Activated CD4-positive, alpha-beta T cell treated with anti-CD3 and anti-CD28 coated beads for 48 hours (primary cell): Measurements from ENCODE around the gene RCSD1.
"Not testable (repeated sequence)": the region's sequence is repeated elsewhere in the genome, so short reads cannot be mapped to it uniquely, and the experiment has no call there.

Experiments
- DNase-seq: peaks from one replicate; pipeline ENCODE4 v3.0.0-alpha.2; 2020

Gene RCSD1

DNA sequence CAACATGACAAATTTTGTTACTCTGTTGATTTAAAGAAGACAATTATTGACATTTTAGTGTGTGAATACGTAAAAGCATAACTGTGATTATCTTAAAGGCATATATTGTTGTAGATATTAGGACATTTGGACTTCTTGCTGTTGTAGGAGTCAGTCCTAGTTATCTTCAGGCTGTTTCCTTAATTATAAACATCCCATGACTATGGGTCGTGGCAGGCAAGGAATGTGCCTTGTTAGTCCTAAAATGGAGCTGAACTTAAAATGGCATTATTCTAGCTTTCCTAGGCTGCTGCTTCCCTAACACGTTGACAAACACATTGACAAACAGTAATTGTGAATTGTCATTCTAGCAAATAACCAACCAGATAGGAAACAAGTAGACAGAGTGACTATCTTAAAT lies 87.3 kb downstream of the RCSD1 start:
- DNase-seq: no peak

DNA sequence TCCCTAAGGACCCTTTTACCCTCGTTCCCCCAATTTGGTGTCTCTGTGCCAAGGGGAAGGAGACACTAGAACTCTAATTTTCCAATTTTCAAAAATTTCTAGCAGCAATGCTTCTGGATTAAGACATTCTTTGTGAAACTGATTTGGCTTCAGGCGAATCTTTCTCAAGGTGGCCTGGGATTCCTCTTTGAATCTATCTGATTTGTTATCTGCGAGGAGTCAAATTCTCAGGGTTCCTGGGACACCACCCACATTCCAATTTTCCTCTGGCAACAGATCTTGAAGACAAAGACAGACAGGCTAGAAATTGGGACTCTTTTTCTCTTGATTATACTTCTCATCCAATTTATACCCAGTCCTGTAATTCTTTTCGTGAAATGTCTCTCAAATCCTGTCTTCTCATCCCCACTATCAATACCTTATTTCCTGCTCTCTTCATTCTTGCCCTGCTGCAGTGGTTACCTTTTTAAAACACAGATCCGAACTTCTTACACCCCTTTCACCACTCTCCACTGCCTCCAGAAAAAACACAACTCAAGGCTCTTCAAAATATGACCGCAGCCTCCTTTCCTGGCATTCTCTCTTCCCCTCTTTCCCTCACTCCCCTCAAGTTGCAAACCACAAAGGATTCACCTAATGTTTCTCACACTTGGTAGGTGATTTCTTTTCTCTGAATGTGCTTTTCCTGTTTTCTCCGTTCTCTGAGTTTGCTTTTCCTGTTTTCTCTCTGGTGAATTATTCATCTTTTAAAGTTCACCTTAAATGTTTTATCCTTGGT lies 89.1 kb downstream of the RCSD1 start:
- no peak for DNase-seq

DNA sequence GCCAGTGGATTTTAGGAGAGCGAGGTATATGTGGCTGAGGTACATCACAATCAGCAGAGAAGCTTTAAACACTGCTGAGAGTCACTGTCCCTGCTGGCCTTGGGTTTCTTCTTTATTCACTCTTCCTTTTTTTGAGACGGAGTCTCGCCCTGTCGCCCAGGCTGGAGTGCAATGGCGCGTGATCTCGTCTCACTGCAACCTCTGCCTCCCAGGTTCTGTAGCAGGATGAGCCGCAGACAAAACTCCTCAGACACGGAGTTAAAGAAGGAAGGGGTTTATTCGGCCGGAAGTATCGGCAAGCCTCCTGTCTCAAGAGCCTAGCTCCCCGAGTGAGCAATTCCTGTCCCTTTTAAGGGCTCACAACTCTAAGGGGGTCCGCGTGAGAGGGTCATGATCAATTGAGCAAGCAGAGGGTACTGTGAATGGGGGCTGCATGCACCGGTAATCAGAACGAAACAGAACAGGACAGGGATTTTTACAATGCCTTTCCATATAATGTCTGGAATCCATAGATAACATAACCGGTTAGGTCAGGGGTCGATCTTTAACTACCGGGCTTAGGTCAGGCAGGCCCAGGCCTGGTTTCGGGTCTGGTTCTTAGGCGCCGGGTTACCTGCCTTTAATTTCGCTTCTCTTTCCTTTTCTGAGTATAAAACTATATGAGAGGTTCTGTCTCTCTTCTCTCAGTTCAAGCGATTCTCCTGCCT lies 89.8 kb downstream of the RCSD1 start:
- DNase-seq: not testable (repeated sequence)

DNA sequence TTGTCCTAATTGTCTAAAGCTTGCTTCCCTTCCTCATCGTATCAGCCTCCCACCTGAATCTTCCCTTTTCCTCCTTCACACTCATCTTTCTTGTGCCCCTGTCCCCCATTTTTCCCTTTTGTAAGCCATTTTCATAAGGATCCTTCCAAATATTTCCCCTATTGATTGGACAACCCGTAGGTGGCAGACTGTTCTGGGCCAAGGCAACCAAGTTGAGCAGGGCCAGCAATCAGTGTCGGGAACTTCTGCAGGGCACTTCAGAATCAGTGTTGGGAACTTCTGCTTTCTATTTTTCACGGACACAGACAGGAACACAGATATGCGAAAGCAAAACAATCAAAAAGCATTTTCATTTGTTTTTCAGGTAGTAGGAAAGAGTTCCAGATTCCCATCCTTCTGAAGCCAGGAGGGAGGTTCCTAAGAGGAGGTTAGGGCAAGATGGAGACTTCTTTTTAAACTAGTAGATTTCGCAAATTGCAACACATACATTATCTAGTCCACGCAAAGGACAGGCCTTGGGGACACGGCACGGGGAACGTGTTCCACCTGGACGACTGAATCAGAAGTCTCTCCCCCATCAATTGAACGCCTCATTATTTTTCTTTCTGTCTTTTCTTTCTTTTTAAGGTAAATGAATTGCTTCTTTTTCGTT lies 91.1 kb downstream of the RCSD1 start:
- DNase-seq: no peak

DNA sequence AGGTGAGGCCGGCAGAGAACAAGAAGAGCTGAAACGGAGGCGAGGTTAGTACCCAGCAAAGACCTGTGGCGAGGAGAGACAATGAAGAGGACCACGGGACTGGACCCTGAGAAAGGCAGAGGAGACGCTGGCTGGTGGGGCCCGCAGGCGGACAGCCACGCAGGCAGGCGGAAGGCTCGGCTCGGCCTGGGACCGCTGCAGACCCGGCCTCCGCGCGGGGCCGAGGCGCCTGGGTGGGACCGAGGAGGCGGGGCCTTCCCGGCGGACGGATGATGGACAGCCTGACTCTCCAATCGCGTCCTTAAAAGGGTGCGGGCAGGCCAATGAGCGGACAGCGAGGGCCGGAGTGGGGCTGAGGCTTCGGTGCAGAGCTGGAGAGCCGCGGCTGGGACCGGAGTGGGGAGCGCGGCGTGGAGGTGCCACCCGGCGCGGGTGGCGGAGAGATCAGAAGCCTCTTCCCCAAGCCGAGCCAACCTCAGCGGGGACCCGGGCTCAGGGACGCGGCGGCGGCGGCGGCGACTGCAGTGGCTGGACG lies 91.7 kb downstream of the RCSD1 start, which contains the start of gene MPZL1:
MPZL1 (plus strand) TSS at position 366 of the 535 bp plus-strand sequence. CDS start 170 bp downstream, outside the sequence.
- peak; percentile 95 for DNase-seq

DNA sequence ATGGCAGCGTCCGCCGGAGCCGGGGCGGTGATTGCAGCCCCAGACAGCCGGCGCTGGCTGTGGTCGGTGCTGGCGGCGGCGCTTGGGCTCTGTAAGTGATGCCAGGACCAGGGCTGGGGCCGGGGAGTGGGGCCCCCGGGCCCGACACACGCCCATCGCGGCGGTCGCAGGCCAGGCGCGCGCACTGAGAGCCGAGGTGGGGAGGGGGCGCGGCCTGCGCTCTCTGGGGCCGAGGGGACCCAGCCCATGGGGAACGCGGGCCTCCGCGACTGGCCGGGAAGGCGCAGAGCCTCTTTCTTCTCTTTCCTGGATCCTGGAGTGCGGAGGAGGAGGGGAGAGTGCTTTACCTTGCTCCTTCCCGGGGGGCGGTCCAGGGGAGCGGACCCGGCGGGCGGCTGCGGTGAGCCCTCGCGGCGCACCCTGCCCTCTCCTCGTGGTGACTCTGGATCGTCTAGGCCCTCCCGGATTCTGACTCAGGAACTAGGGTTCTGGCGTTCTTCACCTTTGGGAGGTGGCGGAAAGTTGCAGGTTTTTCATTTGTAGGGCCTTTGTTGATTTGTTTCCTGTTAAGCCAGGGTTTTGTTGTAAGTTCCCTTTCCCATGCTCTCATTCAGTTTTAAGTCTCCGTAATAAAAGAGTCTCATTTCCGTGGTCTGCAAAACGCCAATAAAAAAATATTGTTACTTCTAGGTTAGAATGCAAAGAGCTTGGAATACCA lies 92.3 kb downstream of the RCSD1 start:
- peak; percentile 43 for DNase-seq

DNA sequence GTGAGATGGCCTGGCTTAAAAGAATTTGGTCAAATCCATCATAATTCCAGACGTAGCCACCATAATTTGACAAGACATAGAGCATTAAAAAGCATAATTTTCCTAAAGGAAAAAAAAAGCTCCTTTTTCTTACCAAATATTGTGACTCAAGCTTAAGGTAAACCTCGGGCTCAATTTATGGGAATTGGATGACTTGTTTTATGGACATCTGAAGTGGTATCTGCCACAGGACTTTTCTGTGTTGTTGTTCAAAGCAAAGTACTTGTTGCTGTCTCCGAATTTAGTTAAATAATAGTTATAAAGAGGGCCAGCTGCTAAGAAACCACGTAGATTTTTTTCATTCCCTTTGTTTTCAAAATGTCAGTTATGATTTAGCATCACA lies 92.8 kb downstream of the RCSD1 start:
- DNase-seq: no peak

DNA sequence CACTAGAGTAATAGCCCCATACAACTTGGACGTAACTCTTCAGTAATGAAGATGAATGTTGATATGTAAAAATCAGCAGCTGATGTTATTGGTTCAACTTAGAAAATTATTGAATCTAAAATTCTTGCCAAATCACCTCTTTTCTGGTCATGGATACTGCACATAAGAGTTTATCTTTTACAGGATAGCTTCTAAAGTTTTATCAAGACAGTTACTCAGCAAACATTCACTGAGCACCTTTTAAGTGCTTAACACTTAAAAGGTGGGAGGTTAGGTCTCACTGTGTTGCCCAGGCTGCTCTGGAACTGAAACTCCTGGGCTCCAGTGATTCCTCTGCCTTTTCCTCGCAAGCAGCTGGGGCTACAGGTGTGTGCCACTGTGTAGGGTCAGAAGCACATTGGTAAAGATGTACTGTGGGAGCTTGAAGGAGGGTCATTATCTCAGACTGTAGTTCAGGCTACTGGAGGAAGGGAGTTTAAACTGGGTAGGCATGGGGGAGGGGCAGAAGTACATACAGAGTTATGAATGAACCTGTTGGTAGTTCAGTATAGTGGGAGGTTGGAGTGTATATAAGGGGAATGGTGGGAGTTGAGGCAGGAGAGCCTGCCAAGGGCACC lies 93.8 kb downstream of the RCSD1 start:
- DNase-seq: no peak

DNA sequence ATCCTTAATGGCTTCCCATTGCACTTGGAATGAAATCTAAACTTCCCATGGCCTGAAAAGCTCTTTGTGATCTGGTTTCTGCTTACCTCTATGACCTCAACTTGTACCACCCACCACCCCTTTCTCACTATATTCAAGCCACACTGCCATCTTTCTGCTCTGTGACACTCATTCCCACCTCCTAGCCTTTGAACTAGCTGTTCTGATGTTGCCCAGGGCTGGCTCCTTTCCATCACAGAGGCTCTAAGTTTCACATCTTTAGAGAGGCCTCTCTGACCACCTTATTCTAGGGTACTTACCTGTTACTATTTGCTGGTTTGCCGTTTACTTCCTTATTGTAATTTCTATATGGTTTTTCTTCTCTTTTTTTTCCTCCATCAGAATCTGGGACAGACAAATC lies 96.0 kb downstream of the RCSD1 start:
- DNase-seq: no peak

DNA sequence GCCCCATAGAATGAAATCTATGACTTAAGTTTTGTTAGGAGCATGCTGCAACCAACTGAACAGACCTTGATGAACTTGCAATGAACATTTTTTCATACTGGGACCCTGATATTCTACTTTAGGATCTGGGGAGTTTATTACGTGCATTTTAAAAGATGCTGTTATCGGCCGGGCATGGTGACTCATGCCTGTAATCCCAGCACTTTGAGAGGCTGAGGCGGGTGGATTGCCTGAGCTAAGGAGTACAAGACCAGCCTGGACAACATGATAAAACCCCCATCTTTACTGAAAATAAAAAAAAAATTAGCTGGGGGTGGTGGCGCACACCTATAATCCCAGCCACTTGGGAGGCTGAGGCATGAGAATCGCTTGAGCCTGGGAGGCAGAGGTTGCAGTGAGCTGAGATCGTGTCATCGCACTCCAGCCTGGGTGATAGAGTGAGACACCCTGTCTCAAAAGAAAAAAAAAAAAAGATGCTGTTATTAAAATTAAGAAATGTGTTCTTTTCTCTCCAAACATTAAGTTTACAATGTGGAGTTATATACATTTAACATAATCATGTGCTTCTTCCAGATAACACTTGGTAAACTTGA lies 98.9 kb downstream of the RCSD1 start:
- DNase-seq: no peak

DNA sequence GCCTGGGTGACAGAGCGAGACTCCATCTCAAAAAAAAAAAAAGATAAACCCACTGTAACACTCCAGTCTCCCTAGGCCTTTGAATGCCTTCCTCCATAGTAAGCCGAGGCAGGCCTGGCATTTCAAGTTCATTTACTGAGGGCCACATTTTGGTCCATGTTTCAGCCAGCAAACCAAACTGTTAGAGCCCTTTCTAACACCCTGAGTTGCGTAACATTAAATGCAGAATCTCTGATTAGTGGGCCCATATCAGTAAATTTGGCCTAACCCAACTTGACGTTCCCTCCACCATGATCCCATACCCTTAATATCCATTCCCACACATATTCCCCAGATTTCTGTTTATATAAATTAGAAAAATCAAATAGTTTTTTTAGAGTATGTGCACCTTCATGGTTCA lies 104.2 kb downstream of the RCSD1 start:
- no peak for DNase-seq

DNA sequence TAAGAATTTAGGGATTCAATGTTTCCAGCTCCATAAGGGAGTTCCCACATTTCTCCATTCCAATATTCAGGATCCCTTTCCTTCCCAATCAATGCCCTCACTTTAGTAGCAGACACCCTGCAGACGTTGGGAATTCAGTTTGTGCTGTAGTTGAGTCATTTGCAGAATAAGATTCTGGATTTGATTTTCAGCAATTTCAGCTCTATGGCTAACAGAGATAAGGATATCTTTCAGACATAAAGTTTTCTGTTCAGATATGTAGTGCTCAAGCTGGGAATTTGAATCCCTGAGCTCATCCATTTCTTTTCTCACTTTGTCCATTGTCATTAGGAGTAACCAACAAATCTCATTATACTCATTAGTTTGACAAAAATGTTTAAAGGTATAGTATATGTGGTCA lies 104.8 kb downstream of the RCSD1 start:
- no peak for DNase-seq

DNA sequence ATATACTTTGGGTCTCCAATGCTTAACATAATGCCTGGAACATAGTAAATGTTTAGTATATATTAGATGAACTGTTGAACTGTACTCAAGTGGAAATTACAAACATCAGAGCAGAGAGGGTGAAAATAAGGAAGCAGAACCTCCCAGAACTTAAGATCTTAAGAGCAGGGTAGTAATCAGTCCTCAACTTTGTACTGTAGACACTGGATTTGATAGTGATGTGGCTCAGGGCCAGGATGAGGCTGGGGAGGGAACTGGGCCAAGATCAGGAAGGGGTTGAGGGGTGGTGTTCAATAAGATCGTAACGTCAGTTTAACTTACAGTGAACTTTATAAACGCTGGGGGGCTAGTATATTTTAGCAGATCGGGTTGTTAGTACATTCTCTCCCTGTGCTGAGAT lies 107.1 kb downstream of the RCSD1 start:
- no peak for DNase-seq

DNA sequence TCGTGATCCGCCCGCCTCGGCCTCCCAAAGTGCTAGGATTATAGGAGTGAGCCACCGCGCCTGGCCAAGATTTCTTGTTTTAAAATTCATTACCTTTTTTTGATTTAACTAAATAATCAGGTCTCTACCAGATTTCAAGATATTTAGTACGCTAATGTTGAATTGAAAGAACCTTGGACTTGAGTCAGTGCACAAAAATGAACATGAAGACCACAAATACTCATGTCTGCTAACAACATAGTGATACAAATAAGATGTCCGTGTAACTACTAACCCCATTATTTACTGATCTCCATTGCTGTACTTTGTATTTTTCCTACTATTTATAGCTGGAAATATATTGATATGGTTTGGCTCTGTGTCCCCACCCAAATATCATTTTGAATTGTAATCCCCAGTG lies 108.1 kb downstream of the RCSD1 start:
- no peak for DNase-seq

DNA sequence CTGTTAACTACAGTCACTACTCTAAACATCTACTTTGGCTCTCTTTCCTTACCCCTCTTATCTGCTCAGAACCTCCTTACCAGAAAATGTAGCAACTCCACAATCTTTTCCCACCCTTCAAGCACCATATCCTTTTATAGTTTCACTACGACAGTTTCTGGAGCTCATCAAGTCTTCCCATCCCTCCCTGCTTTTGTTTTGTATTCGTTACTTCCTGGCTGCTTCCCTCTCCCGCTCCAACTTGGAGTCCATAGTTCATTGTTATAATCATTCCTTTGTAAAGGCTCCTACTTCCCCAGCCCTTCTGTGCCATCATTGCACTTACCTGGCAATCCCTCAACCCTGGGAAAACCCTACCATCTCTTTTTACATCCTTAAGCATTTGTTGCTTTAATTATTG lies 109.7 kb downstream of the RCSD1 start:
- no peak for DNase-seq

DNA sequence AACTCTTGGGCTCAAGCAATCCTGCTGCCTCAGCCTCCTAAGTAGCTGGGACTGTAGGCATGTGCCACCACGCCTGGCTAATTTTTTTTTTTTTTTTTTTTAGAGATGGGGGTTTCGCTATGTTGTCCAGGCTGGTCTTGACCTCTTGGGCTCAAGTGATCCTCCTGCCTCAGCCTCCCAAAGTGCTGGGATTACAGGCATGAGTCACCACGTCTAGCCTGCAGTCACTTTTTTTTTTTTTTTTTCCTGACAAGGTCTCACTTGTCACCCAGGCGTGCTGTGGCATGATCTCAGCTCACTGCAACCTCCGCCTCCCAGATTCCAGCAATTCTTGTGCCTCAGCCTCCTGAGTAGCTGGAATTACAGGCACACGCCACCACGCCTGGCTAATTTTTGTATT lies 111.1 kb downstream of the RCSD1 start:
- not testable (repeated sequence) for DNase-seq

DNA sequence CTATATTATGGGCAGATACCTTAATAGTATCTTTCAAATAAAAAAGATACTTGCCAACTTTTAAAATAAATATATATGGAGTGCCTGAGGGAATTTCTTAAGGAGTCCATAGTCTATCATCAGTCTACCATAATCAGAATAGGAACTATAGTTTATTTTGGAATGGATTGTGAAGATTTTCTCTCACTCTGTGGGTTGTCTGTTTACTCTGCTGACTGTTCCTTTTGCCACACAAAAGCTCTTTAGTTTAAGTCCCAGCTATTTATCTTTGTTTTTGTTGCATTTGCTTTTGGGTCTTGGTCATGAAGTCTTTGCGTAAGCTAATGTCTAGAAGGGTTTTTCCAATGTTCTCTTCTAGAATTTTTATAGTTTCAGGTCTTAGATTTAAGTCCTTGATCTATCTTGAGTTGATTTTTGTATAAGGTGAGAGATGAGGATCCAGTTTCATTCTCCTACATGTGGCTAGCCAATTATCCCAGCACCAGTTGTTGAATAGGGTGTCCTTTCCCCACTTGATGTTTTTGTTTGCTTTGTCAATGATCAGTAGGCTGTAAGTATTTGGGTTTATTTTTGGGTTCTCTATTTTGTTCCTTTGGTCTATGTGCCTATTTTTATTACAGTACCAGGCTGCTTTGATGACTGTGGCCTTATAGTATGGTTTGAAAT lies 112.5 kb downstream of the RCSD1 start:
- not testable (repeated sequence) for DNase-seq

DNA sequence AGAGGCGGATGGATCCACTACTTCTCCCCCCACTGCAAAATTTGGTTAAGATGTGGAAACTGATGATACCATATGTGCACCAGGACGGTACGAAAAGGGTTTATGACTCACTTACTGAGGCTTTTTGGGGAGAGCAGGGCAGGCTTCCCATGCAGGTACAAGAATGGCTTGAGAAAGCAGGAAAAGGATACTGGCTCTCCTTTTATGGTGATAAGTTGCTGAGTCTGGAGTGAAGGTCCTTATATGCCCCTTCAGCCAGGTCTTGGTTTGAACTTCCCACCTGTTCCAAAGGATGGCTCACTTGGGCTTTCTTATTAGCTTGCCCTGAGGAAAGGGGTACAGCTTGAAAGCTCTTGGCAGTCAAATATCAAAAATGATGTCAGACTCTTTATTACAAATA lies 114.9 kb downstream of the RCSD1 start:
- no peak for DNase-seq

DNA sequence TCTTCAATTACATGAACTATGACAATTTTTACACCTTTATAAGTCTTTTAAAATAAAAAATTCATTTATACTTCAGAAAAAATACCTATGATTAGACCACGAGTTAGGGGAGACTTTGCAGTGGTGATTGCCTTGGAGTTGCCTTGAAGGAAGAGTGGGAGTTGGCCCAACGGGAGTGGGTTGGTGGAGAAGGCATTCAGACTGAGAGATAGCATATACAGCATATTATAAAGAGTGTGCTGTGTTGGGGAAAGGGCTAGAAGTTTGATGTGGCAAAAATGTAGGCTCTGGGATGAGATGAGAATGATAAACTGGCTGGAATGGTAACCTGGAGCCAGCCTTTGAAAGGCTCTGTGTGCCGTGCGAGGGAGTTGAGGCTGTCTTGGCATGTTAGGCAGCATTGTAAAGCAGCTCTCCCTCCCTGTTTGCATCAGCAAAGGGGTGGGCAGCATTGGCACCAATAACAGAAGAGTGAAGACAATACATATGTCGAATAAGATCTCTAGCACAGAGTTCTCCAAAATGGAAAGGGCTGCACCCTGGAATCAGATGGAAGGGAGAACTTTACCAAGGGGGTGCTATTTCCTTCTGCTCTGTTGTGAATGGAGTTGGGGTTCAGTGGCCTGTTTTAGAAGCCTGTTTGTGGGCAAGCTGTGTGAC lies 116.1 kb downstream of the RCSD1 start:
- no peak for DNase-seq

DNA sequence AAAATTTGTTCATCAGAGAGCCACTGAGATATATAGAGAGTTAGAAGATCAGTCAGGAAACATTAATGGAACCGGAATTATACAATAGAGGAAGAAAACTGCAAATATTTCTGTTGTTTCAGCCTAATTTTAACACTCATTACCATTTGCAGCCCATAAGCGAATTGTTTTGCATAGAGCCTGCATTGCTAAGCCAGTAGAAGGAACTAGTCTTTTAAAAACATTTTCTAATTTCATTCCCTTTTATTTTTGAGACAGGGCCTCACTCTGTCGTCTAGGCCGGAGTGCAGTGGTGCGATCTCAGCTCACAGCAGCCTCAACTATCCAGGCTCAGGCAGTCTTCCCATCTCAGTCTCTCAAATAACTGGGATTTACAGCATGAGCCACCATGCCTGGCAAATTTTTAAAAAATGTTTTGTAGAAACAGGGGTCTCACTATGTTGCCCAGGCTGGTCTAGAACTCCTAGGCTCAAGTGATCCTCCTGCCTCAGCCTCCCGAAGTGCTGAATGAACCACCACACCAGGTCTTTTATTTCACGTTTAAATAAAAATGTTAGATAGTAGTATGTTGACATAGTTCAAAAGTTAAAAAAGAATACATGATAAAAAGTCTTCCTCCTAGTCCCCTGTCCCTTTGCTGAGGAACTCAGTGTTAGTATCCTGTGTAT lies 117.1 kb downstream of the RCSD1 start:
- no peak for DNase-seq
